ENCODE measurements around the gene CDHR2.
"Not testable (repeated sequence)": the region's sequence is repeated elsewhere in the genome, so short reads cannot be mapped to it uniquely, and the experiment has no call there.

The CDHR2 gene

GRCh38 chr5:176599749-176600430 lies 50.7 kb downstream of the CDHR2 start:
- DNase-seq: not testable (repeated sequence)

GRCh38 chr5:176601901-176602482 lies 52.9 kb downstream of the CDHR2 start:
- no peak for DNase-seq

- DNase-seq: no peak
These were observed 53.9 kb downstream of the CDHR2 start for GRCh38 chr5:176603091-176603490.

GRCh38 chr5:176606032-176606431 lies 56.9 kb downstream of the CDHR2 start:
- DNase-seq: no peak

- DNase-seq: no peak
These were observed 57.7 kb downstream of the CDHR2 start for GRCh38 chr5:176606875-176607274.

- no peak for DNase-seq
These were observed 59.1 kb downstream of the CDHR2 start for GRCh38 chr5:176608142-176608705.

GRCh38 chr5:176608937-176609723 lies 60.0 kb downstream of the CDHR2 start:
- peak; percentile 21 for DNase-seq

- peak; percentile 53 for DNase-seq
These were observed 60.7 kb downstream of the CDHR2 start, which contains the start of gene GPRIN1 for GRCh38 chr5:176609724-176610434. TSS of gene GPRIN1 (minus strand) at chr5:176610156. CDS start at chr5:176599834, 10,322 bp downstream.

GRCh38 chr5:176610435-176610773 lies 61.3 kb downstream of the CDHR2 start:
- DNase-seq: no peak

- DNase-seq: peak; percentile 35
These were observed 62.3 kb downstream of the CDHR2 start for GRCh38 chr5:176611435-176611834.

- no peak for DNase-seq
These were observed 62.9 kb downstream of the CDHR2 start for GRCh38 chr5:176612008-176612407.

GRCh38 chr5:176612855-176613254 lies 63.7 kb downstream of the CDHR2 start:
- DNase-seq: no peak

GRCh38 chr5:176614805-176615478 lies 65.8 kb downstream of the CDHR2 start:
- DNase-seq: no peak

GRCh38 chr5:176616511-176616910 lies 67.4 kb downstream of the CDHR2 start:
- DNase-seq: no peak

- no peak for DNase-seq
These were observed 69.6 kb downstream of the CDHR2 start for GRCh38 chr5:176618783-176619182.

GRCh38 chr5:176619203-176619568 lies 70.0 kb downstream of the CDHR2 start:
- DNase-seq: peak; percentile 87

GRCh38 chr5:176619569-176620332 lies 70.6 kb downstream of the CDHR2 start:
- DNase-seq: no peak

- no peak for DNase-seq
These were observed 71.3 kb downstream of the CDHR2 start for GRCh38 chr5:176620333-176620981.

GRCh38 chr5:176621661-176622079 lies 72.5 kb downstream of the CDHR2 start:
- DNase-seq: no peak

GRCh38 chr5:176624142-176624541 lies 75.0 kb downstream of the CDHR2 start:
- DNase-seq: no peak

- DNase-seq: no peak
These were observed 75.8 kb downstream of the CDHR2 start for GRCh38 chr5:176624938-176625337.
